ENCODE data around the gene ENTPD2. TPM values are rescaled to one million over a fixed set of nuclear protein-coding genes. Genes with fewer than 3 reads are reported as not detected.

Gene ENTPD2
- total RNA-seq, 1 experiment from 2014 or later = 31.5 TPM

GRCh38 chr9:137028263-137029057 is 25.4 kb downstream of the ENTPD2 start:
- peak; percentile 61 for DNase-seq (ENCODE audit: unreplicated experiment)
- TF ChIP-seq CTCF (IDR thresholded peaks at IDR 0.05; ENCODE audit: unreplicated experiment) = peak; percentile 71
- Mint-ChIP-seq H3K36me3 (ENCODE audit: insufficient read depth, unreplicated experiment) (peaks cover 5% of the 10 kb centered on the region), H3K9me3 (ENCODE audit: unreplicated experiment) (no peaks in the 10 kb centered on the region), H3K27ac (ENCODE audit: low read depth, unreplicated experiment) (no peak overlapping the region), H3K27me3 (ENCODE audit: insufficient read depth, unreplicated experiment) (no peaks in the 10 kb centered on the region), H3K4me3 (ENCODE audit: unreplicated experiment) (peak overlapping the region; percentile 67), H3K4me1 (ENCODE audit: insufficient read depth, unreplicated experiment) (peaks cover 8% of the 10 kb centered on the region)
- intact Hi-C loops (cut with micrococcal nuclease) = no loop called here
- POLR2A ChIA-PET = interaction anchor here (1.4 to 1.9 kb wide), 2 partner anchors 15 to 18 kb away, joined by 3 to 4 read pairs; no protein-coding TSS in a partner anchor
- CTCF ChIA-PET = interaction anchor here (0.6 to 8.1 kb wide), 42 partner anchors 10 to 635 kb away, joined by 3 to 85 read pairs (median 4); partner anchors contain the start of genes AJM1, C8G, CLIC3 and MAN1B1
- no TSS peak for BruUV-seq (replicated peaks)

DNA sequence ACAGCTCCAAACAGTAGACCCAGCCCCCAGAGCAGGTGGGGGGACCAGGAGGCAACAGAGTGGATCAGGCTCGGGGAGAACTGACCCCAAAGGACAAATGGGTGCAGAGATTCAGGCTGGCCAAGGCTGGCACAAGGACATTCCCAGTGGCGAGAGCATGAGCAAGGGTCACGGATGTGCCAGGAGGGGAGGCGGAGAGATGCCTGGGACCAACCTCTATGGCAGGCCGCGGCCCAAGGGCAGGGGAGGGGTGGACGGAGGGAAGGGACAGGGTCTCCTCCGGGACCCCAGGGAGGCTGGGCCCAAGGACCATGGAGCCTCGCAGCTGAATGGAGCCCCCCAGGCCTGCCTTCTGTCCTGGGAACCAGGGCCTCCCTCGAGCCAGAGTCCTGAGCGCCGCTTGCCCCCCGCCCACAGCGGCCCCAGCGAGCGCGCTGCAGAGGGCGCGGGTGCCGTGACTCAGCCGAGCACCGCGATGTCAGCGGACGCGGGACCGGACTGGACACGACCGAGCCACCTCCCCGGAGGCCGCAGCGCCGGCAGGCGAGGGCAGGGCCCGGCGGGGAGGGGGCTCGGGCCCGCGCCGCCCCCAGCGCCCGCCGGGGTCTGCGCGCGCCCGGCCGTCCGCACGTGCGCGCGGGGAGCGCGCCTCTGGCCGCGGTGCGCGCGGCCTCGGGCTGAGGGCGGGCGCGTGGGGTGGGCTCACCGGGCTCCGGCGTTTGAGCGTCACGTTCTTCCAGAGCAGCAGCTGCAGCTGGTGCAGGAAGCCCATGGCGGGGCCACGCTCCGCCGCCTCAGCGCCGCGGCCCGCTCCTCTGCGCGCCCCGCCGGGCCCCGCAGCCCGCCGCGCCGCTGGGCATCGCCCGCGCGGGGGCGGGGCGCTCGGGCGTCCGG is 26.2 kb downstream of the ENTPD2 start, which contains the start of gene ABCA2:
Gene ABCA2, minus strand, starts transcription at position 869 of the 894 bp plus-strand sequence. Its CDS starts 97 bp downstream, at position 772.
- intact Hi-C loops (cut with micrococcal nuclease) = no loop called here
- no peaks in the 10 kb centered on the region for H3K9me3 Mint-ChIP-seq (ENCODE audit: unreplicated experiment)
- H3K27me3 Mint-ChIP-seq (ENCODE audit: insufficient read depth, unreplicated experiment) = no peaks in the 10 kb centered on the region
- peaks cover 5% of the 10 kb centered on the region for H3K36me3 Mint-ChIP-seq (ENCODE audit: insufficient read depth, unreplicated experiment)
- no TSS peak for BruUV-seq (replicated peaks)
- H3K4me1 Mint-ChIP-seq (ENCODE audit: insufficient read depth, unreplicated experiment) = peaks cover 8% of the 10 kb centered on the region
- POLR2A ChIA-PET = interaction anchor here (0.7 to 1.9 kb wide), 6 partner anchors 8 to 227 kb away, joined by 3 to 6 read pairs (median 4); partner anchors contain the start of gene TPRN
- CTCF ChIA-PET = interaction anchor here (0.6 to 8.1 kb wide), 13 partner anchors 8 to 634 kb away, joined by 3 to 85 read pairs (median 10); partner anchors contain the start of genes EDF1 and SAPCD2
- peak within 1 kb of the TSS; percentile 74 for H3K4me3 Mint-ChIP-seq (ENCODE audit: unreplicated experiment)
- no peak for DNase-seq (ENCODE audit: unreplicated experiment)
- TF ChIP-seq CTCF (IDR thresholded peaks at IDR 0.05; ENCODE audit: unreplicated experiment) = no peak
- no peak within 1 kb of the TSS for H3K27ac Mint-ChIP-seq (ENCODE audit: low read depth, unreplicated experiment)

- no TSS peak for BruUV-seq (replicated peaks)
- peaks cover 5% of the 10 kb centered on the region for H3K36me3 Mint-ChIP-seq (ENCODE audit: insufficient read depth, unreplicated experiment)
- H3K4me3 Mint-ChIP-seq (ENCODE audit: unreplicated experiment) = peak overlapping the region; percentile 74
- H3K9me3 Mint-ChIP-seq (ENCODE audit: unreplicated experiment) = no peaks in the 10 kb centered on the region
- intact Hi-C loops (cut with micrococcal nuclease) = no loop called here
- CTCF ChIA-PET = interaction anchor here (0.6 to 8.1 kb wide), 11 partner anchors 8 to 1163 kb away, joined by 3 to 85 read pairs (median 4); partner anchors contain the start of genes EDF1 and SAPCD2
- H3K27me3 Mint-ChIP-seq (ENCODE audit: insufficient read depth, unreplicated experiment) = no peaks in the 10 kb centered on the region
- H3K27ac Mint-ChIP-seq (ENCODE audit: low read depth, unreplicated experiment) = no peak overlapping the region
- POLR2A ChIA-PET = interaction anchor here (0.7 to 1.3 kb wide), 5 partner anchors 9 to 227 kb away, joined by 3 to 6 read pairs (median 4); partner anchors contain the start of gene TPRN
- DNase-seq (ENCODE audit: unreplicated experiment) = no peak
- H3K4me1 Mint-ChIP-seq (ENCODE audit: insufficient read depth, unreplicated experiment) = peaks cover 8% of the 10 kb centered on the region
- no peak for TF ChIP-seq CTCF (IDR thresholded peaks at IDR 0.05; ENCODE audit: unreplicated experiment)
Measured at GRCh38 chr9:137026828-137027227, 27.0 kb downstream of the ENTPD2 start.

All from MCF 10A (cell line).